ENCODE results near the gene AK1. TPM values are rescaled to one million over a fixed set of nuclear protein-coding genes. Genes with fewer than 3 reads are reported as not detected.

Gene AK1
- total and polyA plus RNA-seq, 2 of the 13 experiments (the other 11 are each of a cell fraction or from before 2014, with no cell fraction given) = 19.1 to 32.8 TPM

DNA sequence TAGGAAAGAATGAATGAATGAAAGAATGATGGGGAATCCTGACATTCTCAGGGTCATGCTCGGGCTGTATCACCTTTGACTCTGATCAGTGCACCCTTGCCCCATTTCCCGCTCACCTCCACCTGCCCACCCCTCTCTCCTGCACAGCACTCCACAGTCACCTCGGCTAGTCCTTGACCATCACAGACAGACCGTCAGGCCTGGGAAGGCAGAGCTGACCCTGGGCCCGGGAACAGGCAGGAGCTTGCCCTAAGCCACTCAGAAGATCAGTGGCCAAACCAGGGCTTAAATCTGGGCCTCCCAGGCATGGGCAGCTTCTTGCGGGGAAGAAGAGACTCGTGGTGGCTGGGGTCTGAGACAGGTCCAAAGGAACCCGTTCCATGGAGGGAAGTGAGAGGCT, 18.3 kb upstream of the AK1 start:
- 0 out of 6 replicates have a peak overlapping the region, but pooled peaks of 1 of the 3 experiments have one; percentile 67 for H3K4me3 ChIP-seq (replicated peaks in 1 of 3; ENCODE audit: insufficient read depth in 1 of 3, low read depth in 2 of 3, low read length in 3 of 3)
- no peak overlapping the region for H2AFZ ChIP-seq (ENCODE audit: low read length)
- peak overlapping the region; percentile 86; the same call in 1 of the 2 replicates for H3K4me2 ChIP-seq (ENCODE audit: low read depth, low read length)
- POLR2A ChIA-PET = interaction anchor here (1.6 kb wide), 1 partner anchor 8 kb away, joined by 7 read pairs; no protein-coding TSS in a partner anchor
- 98% methylated on average over 8 of the region's 8 CpGs for WGBS (ENCODE audit: low lambda C conversion rate)
- H3K9me3 ChIP-seq (ENCODE audit: low read length) = peaks cover 17% of the 10 kb centered on the region
- H3K27ac ChIP-seq (ENCODE audit: extremely low read length, insufficient read depth, low read length) = peak overlapping the region; percentile 92
- peaks cover 40% of the 10 kb centered on the region for H3K4me1 ChIP-seq (ENCODE audit: insufficient read depth, low read length)
- TF ChIP-seq, protein P1, sequence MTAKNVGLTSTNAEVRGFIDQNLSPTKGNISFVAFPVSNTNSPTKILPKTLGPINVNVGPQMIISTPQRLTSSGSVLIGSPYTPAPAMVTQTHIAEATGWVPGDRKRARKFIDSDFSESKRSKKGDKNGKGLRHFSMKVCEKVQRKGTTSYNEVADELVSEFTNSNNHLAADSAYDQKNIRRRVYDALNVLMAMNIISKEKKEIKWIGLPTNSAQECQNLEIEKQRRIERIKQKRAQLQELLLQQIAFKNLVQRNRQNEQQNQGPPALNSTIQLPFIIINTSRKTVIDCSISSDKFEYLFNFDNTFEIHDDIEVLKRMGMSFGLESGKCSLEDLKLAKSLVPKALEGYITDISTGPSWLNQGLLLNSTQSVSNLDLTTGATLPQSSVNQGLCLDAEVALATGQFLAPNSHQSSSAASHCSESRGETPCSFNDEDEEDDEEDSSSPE (CRISPR knock-in tag; IDR thresholded peaks at IDR 0.05) = no peak
- no peak for TF ChIP-seq TBX2 (CRISPR knock-in tag; IDR thresholded peaks at IDR 0.05; ENCODE audit: borderline replicate concordance)
- no peak for TF ChIP-seq SMAD1 (CRISPR knock-in tag; IDR thresholded peaks at IDR 0.05; ENCODE audit: borderline replicate concordance, low read depth)
- TF ChIP-seq, protein P2, sequence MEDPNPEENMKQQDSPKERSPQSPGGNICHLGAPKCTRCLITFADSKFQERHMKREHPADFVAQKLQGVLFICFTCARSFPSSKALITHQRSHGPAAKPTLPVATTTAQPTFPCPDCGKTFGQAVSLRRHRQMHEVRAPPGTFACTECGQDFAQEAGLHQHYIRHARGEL (CRISPR knock-in tag; IDR thresholded peaks at IDR 0.05) = no peak
- TF ChIP-seq ZFP37 (CRISPR knock-in tag; IDR thresholded peaks at IDR 0.05; ENCODE audit: borderline replicate concordance) = no peak
- TF ChIP-seq, protein P3, sequence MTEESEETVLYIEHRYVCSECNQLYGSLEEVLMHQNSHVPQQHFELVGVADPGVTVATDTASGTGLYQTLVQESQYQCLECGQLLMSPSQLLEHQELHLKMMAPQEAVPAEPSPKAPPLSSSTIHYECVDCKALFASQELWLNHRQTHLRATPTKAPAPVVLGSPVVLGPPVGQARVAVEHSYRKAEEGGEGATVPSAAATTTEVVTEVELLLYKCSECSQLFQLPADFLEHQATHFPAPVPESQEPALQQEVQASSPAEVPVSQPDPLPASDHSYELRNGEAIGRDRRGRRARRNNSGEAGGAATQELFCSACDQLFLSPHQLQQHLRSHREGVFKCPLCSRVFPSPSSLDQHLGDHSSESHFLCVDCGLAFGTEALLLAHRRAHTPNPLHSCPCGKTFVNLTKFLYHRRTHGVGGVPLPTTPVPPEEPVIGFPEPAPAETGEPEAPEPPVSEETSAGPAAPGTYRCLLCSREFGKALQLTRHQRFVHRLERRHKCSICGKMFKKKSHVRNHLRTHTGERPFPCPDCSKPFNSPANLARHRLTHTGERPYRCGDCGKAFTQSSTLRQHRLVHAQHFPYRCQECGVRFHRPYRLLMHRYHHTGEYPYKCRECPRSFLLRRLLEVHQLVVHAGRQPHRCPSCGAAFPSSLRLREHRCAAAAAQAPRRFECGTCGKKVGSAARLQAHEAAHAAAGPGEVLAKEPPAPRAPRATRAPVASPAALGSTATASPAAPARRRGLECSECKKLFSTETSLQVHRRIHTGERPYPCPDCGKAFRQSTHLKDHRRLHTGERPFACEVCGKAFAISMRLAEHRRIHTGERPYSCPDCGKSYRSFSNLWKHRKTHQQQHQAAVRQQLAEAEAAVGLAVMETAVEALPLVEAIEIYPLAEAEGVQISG (CRISPR knock-in tag; IDR thresholded peaks at IDR 0.05) = no peak
- TF ChIP-seq ZNF326 (CRISPR knock-in tag; IDR thresholded peaks at IDR 0.05; ENCODE audit: borderline replicate concordance) = no peak
- TF ChIP-seq ELF1 (CRISPR knock-in tag; IDR thresholded peaks at IDR 0.05) = no peak
- no peak for TF ChIP-seq KDM4B (CRISPR knock-in tag; IDR thresholded peaks at IDR 0.05)
- no peak for TF ChIP-seq POLR2G (IDR thresholded peaks at IDR 0.05; ENCODE audit: low read depth, low read length)
- TF ChIP-seq SP5 (CRISPR knock-in tag; IDR thresholded peaks at IDR 0.05; ENCODE audit: borderline replicate concordance, low read depth) = no peak
- no peak for TF ChIP-seq NFIC (IDR thresholded peaks at IDR 0.05; ENCODE audit: low read length)
- no peak for TF ChIP-seq THAP11 (CRISPR knock-in tag; IDR thresholded peaks at IDR 0.05)
- TF ChIP-seq, protein P4, sequence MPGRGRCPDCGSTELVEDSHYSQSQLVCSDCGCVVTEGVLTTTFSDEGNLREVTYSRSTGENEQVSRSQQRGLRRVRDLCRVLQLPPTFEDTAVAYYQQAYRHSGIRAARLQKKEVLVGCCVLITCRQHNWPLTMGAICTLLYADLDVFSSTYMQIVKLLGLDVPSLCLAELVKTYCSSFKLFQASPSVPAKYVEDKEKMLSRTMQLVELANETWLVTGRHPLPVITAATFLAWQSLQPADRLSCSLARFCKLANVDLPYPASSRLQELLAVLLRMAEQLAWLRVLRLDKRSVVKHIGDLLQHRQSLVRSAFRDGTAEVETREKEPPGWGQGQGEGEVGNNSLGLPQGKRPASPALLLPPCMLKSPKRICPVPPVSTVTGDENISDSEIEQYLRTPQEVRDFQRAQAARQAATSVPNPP (CRISPR knock-in tag; IDR thresholded peaks at IDR 0.05) = no peak
- intact Hi-C loops (cut with micrococcal nuclease; ENCODE audit: unreplicated experiment) (no loop called here), in situ Hi-C loops (cut with HindIII; ENCODE audit: extremely low pct_ligation_motif_present, low pct_unique_long_range_greater_than_20kb) (no loop called here)
- peaks cover 27 to 46% of the 10 kb centered on the region in 2 experiments for H3K36me3 ChIP-seq (replicated peaks in 1 of 2; ENCODE audit: control insufficient read depth in 1 of 2, insufficient read depth in 2 of 2, low read length in 2 of 2)
- peak overlapping the region; percentile 75; the same call in 1 of the 2 replicates for H3K9ac ChIP-seq (ENCODE audit: insufficient read depth, low read depth, low read length)
- no peaks in the 10 kb centered on the region for H3K27me3 ChIP-seq (ENCODE audit: control insufficient read depth in 1 of 2, insufficient read depth in 2 of 2, low read length in 2 of 2)
- ATAC-seq = no peak
- FAIRE-seq = no peak
- no peak for DNase-seq (ENCODE audit: low spot score)
- BruUV-seq (replicated peaks) = no TSS peak
- H3K79me2 ChIP-seq (ENCODE audit: insufficient read depth, low read length) = peaks cover 19% of the 10 kb centered on the region
- no peaks in the 10 kb centered on the region for H4K20me1 ChIP-seq (ENCODE audit: insufficient read depth, low read length)
- CTCF ChIA-PET (ENCODE audit: low intra/inter-chr PET ratio, low total read pairs) = no interaction called here

Measured in HepG2 (cell line).